ENCODE results near the gene FUCA2.
"Not testable (repeated sequence)": the region's sequence is repeated elsewhere in the genome, so short reads cannot be mapped to it uniquely, and the experiment has no call there.

The FUCA2 gene

GRCh38 chr6:143535189-143535614 lies 23.7 kb upstream of the FUCA2 start:
- no peak for DNase-seq

- no peak for DNase-seq
These were observed 20.4 kb upstream of the FUCA2 start for GRCh38 chr6:143531720-143532499.

- DNase-seq: no peak
These were observed 17.6 kb upstream of the FUCA2 start for GRCh38 chr6:143529095-143529494.

- DNase-seq: no peak
These were observed 16.8 kb upstream of the FUCA2 start for GRCh38 chr6:143528164-143528811.

GRCh38 chr6:143527677-143528076 lies 16.2 kb upstream of the FUCA2 start:
- DNase-seq: no peak

GRCh38 chr6:143525356-143525755 lies 13.8 kb upstream of the FUCA2 start:
- no peak for DNase-seq

- no peak for DNase-seq
These were observed 10.6 kb upstream of the FUCA2 start for GRCh38 chr6:143522039-143522600.

- no peak for DNase-seq
These were observed 5.9 kb upstream of the FUCA2 start for GRCh38 chr6:143517447-143517773.

GRCh38 chr6:143516690-143517446 lies 5.3 kb upstream of the FUCA2 start:
- no peak for DNase-seq

GRCh38 chr6:143515766-143516355 lies 4.3 kb upstream of the FUCA2 start:
- DNase-seq: no peak

GRCh38 chr6:143515061-143515760 lies 3.7 kb upstream of the FUCA2 start:
- DNase-seq: no peak

GRCh38 chr6:143513410-143513809 lies 1.9 kb upstream of the FUCA2 start:
- DNase-seq: peak; percentile 43

GRCh38 chr6:143510326-143510725 lies 1.2 kb downstream of the FUCA2 start:
- DNase-seq: not testable (repeated sequence)

GRCh38 chr6:143507358-143508145 lies 4.0 kb downstream of the FUCA2 start:
- no peak for DNase-seq

- DNase-seq: no peak
These were observed 4.9 kb downstream of the FUCA2 start for GRCh38 chr6:143506620-143507019.

- DNase-seq: no peak
These were observed 5.3 kb downstream of the FUCA2 start for GRCh38 chr6:143506199-143506598.

GRCh38 chr6:143505537-143505936 lies 6.0 kb downstream of the FUCA2 start:
- DNase-seq: no peak

- no peak for DNase-seq
These were observed 6.4 kb downstream of the FUCA2 start for GRCh38 chr6:143505111-143505510.

- no peak for DNase-seq
These were observed 7.2 kb downstream of the FUCA2 start for GRCh38 chr6:143504369-143504768.

GRCh38 chr6:143501851-143502250 lies 9.7 kb downstream of the FUCA2 start:
- DNase-seq: no peak

GRCh38 chr6:143498428-143498827 lies 13.1 kb downstream of the FUCA2 start:
- no peak for DNase-seq

GRCh38 chr6:143496974-143497373 lies 14.5 kb downstream of the FUCA2 start:
- no peak for DNase-seq
